Measurements from ENCODE around the gene FAXC. TPM values are rescaled to one million over a fixed set of nuclear protein-coding genes. Genes with fewer than 3 reads are reported as not detected.
A peak's percentile ranks its signal among the peaks of the same experiment; 100 is the strongest.

FAXC gene
- total and polyA plus RNA-seq, 2 of the 13 experiments (the other 11 are each of a cell fraction or from before 2014, with no cell fraction given), result 0.11 to 0.63 TPM

DNA sequence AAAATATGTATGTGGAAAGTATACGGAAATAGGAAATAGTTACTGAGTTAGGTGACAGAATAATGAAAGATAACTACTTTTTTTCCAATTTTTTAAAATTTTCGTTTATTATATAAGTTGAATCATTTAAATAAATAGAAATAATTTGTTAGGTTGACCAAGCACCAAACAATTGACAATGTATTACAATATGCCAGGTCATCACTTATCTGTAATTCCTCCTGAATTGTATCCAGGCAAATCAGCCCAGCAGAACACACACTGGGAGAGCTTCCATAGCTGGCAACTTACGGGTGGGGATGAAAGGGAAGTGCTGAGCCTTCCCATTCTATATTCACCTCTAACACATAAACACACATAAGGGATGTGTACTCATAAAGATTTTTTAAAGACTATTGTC is 40.7 kb downstream of the FAXC start:
- ChIA-PET CTCF (ENCODE audit: low intra/inter-chr PET ratio, low total read pairs) (no interaction called here), POLR2A (no interaction called here)
- Histone ChIP-seq H3K27me3 (ENCODE audit: control insufficient read depth in 1 of 2, insufficient read depth in 2 of 2, low read length in 2 of 2) (peaks cover 0 to 3% of the 10 kb centered on the region in 2 experiments; a peak in 1 of 5 replicates), H3K9ac (ENCODE audit: insufficient read depth, low read depth, low read length) (no peak overlapping the region), H3K4me1 (ENCODE audit: insufficient read depth, low read length) (no peaks in the 10 kb centered on the region), H3K9me3 (ENCODE audit: low read length) (no peaks in the 10 kb centered on the region), H2AFZ (ENCODE audit: low read length) (no peak overlapping the region), H4K20me1 (ENCODE audit: insufficient read depth, low read length) (no peaks in the 10 kb centered on the region), H3K27ac (ENCODE audit: extremely low read length, insufficient read depth, low read length) (no peak overlapping the region), H3K36me3 (replicated peaks in 1 of 2; ENCODE audit: control insufficient read depth in 1 of 2, insufficient read depth in 2 of 2, low read length in 2 of 2) (no peaks in the 10 kb centered on the region), H3K4me2 (ENCODE audit: low read depth, low read length) (no peak overlapping the region), H3K79me2 (ENCODE audit: insufficient read depth, low read length) (no peaks in the 10 kb centered on the region), H3K4me3 (replicated peaks in 1 of 3; ENCODE audit: insufficient read depth in 1 of 3, low read depth in 2 of 3, low read length in 3 of 3) (no peak overlapping the region)
- no peak for ATAC-seq
- intact Hi-C loops (cut with micrococcal nuclease; ENCODE audit: unreplicated experiment) (no loop called here), in situ Hi-C loops (cut with HindIII; ENCODE audit: extremely low pct_ligation_motif_present, low pct_unique_long_range_greater_than_20kb) (no loop called here)
- no peak for DNase-seq (ENCODE audit: low spot score)
- 42% methylated on average over 3 of the region's 3 CpGs for WGBS (ENCODE audit: low lambda C conversion rate)
- no peak for TF ChIP-seq STAG1 (CRISPR knock-in tag; IDR thresholded peaks at IDR 0.05)
- no peak for TF ChIP-seq ZNF576 (CRISPR knock-in tag; IDR thresholded peaks at IDR 0.05)
- TF ChIP-seq ZFP1 (CRISPR knock-in tag; IDR thresholded peaks at IDR 0.05), result no peak
- no peak for TF ChIP-seq ZIK1 (CRISPR knock-in tag; IDR thresholded peaks at IDR 0.05; ENCODE audit: borderline replicate concordance, low read depth)
- no peak for TF ChIP-seq ZNF768 (CRISPR knock-in tag; IDR thresholded peaks at IDR 0.05)
- TF ChIP-seq SPEN (CRISPR knock-in tag; IDR thresholded peaks at IDR 0.05; ENCODE audit: low read depth), result no peak
- peak; percentile 68 to 80; a peak in 3 of 4 replicates for TF ChIP-seq MAFK (conservative IDR thresholded peaks at IDR 0.05 in 1 of 2, IDR thresholded peaks at IDR 0.05 in 1 of 2; ENCODE audit: low read length in 2 of 2)
- peak; percentile 63; the same call in 1 of the 2 replicates for TF ChIP-seq MAFF (IDR thresholded peaks at IDR 0.05; ENCODE audit: low read depth, low read length)
- no peak for FAIRE-seq
- BruUV-seq (replicated peaks), result no TSS peak

GRCh38 chr6:99307295-99307907 is 42.1 kb downstream of the FAXC start:
- in situ Hi-C loops (cut with HindIII; ENCODE audit: extremely low pct_ligation_motif_present, low pct_unique_long_range_greater_than_20kb), result no loop called here
- Histone ChIP-seq H3K27ac (ENCODE audit: extremely low read length, insufficient read depth, low read length) (no peak overlapping the region), H3K4me3 (replicated peaks in 1 of 3; ENCODE audit: insufficient read depth in 1 of 3, low read depth in 2 of 3, low read length in 3 of 3) (no peak overlapping the region), H3K9ac (ENCODE audit: insufficient read depth, low read depth, low read length) (no peak overlapping the region), H3K9me3 (ENCODE audit: low read length) (no peaks in the 10 kb centered on the region), H4K20me1 (ENCODE audit: insufficient read depth, low read length) (no peaks in the 10 kb centered on the region), H2AFZ (ENCODE audit: low read length) (no peak overlapping the region), H3K27me3 (ENCODE audit: control insufficient read depth in 1 of 2, insufficient read depth in 2 of 2, low read length in 2 of 2) (peaks cover 0 to 3% of the 10 kb centered on the region in 2 experiments; a peak in 1 of 5 replicates), H3K36me3 (replicated peaks in 1 of 2; ENCODE audit: control insufficient read depth in 1 of 2, insufficient read depth in 2 of 2, low read length in 2 of 2) (no peaks in the 10 kb centered on the region), H3K4me1 (ENCODE audit: insufficient read depth, low read length) (no peaks in the 10 kb centered on the region), H3K4me2 (ENCODE audit: low read depth, low read length) (no peak overlapping the region), H3K79me2 (ENCODE audit: insufficient read depth, low read length) (no peaks in the 10 kb centered on the region)
- ChIA-PET POLR2A (no interaction called here), CTCF (ENCODE audit: low intra/inter-chr PET ratio, low total read pairs) (no interaction called here)
- BruUV-seq (replicated peaks), result no TSS peak
- ATAC-seq, result no peak
- WGBS (ENCODE audit: low lambda C conversion rate), result 40% methylated on average over 11 of the region's 11 CpGs
- FAIRE-seq, result no peak
- TF ChIP-seq TEF (CRISPR knock-in tag; IDR thresholded peaks at IDR 0.05) (no peak), EZH2 (conservative IDR thresholded peaks at IDR 0.05; ENCODE audit: low read depth, low read length) (no peak), NONO (IDR thresholded peaks at IDR 0.05) (no peak), NONO (CRISPR knock-in tag; conservative IDR thresholded peaks at IDR 0.05) (no peak)
- intact Hi-C loops (cut with micrococcal nuclease; ENCODE audit: unreplicated experiment), result no loop called here
- DNase-seq (ENCODE audit: low spot score), result no peak
